HG03025 (cell line): ENCODE measurements around the gene PLCE1.

Experiments
- ATAC-seq: cut with Tn5 transposase; IDR thresholded peaks from one replicate; pipeline ENCODE4 v1.9.1; 2021; ENCODE audit warnings: mild to moderate bottlenecking, moderate library complexity; ENCODE audit not compliant: unreplicated experiment, low FRiP score

The PLCE1 gene

GRCh38 chr10:93992400-93993030 is 1.2 kb upstream of the PLCE1 start:
- no peak for ATAC-seq

- ATAC-seq: no peak
Measured at GRCh38 chr10:93993414-93993781, 333 bp upstream of the PLCE1 start.

GRCh38 chr10:93994438-93994801 is 689 bp downstream of the PLCE1 start:
- ATAC-seq: no peak

GRCh38 chr10:93995182-93995581 is 1.5 kb downstream of the PLCE1 start:
- no peak for ATAC-seq

GRCh38 chr10:93995598-93996271 is 2.0 kb downstream of the PLCE1 start:
- no peak for ATAC-seq

GRCh38 chr10:93996551-93996950 is 2.8 kb downstream of the PLCE1 start:
- no peak for ATAC-seq

GRCh38 chr10:93997546-93997945 is 3.8 kb downstream of the PLCE1 start:
- ATAC-seq: no peak

- ATAC-seq: no peak
Measured at GRCh38 chr10:93999401-93999851, 5.7 kb downstream of the PLCE1 start.

- no peak for ATAC-seq
Measured at GRCh38 chr10:94000638-94001415, 7.1 kb downstream of the PLCE1 start.

GRCh38 chr10:94001416-94001810 is 7.7 kb downstream of the PLCE1 start:
- no peak for ATAC-seq

- ATAC-seq: no peak
Measured at GRCh38 chr10:94002156-94002555, 8.4 kb downstream of the PLCE1 start.

- ATAC-seq: no peak
Measured at GRCh38 chr10:94003488-94003887, 9.8 kb downstream of the PLCE1 start.

GRCh38 chr10:94005050-94005449 is 11.3 kb downstream of the PLCE1 start:
- no peak for ATAC-seq

- no peak for ATAC-seq
Measured at GRCh38 chr10:94006591-94007550, 13.1 kb downstream of the PLCE1 start.

GRCh38 chr10:94008526-94008925 is 14.8 kb downstream of the PLCE1 start:
- no peak for ATAC-seq

- no peak for ATAC-seq
Measured at GRCh38 chr10:94010116-94010515, 16.4 kb downstream of the PLCE1 start.

- no peak for ATAC-seq
Measured at GRCh38 chr10:94010886-94011285, 17.2 kb downstream of the PLCE1 start.

GRCh38 chr10:94011296-94011695 is 17.6 kb downstream of the PLCE1 start:
- ATAC-seq: no peak

GRCh38 chr10:94012834-94013233 is 19.1 kb downstream of the PLCE1 start:
- no peak for ATAC-seq

- ATAC-seq: no peak
Measured at GRCh38 chr10:94013331-94013760, 19.6 kb downstream of the PLCE1 start.
